DOHH2 (cell line): ENCODE data around the gene HES2.

ENCODE experiments used
- H3F3A ChIP-seq: fragments of 200-600 bp; sonication (generic), shearing (Covaris generic); 2 replicates; pipeline ENCODE4 v1.6.0; 2016; ENCODE audit warnings: antibody characterized with exemption, mild to moderate bottlenecking; ENCODE audit not compliant: control insufficient read depth, insufficient read depth
- H3K27ac ChIP-seq: fragments of 200-600 bp; sonication (generic); 2 replicates; pipeline ENCODE4 v1.5.1; 2014; ENCODE audit warnings: low read depth, mild to moderate bottlenecking, low read length, moderate library complexity
- H3K27me3 ChIP-seq: fragments of 200-600 bp; sonication (generic); 2 replicates; pipeline ENCODE4 v1.6.1; 2014; ENCODE audit warnings: mild to moderate bottlenecking, low read length, mixed read lengths; ENCODE audit not compliant: control insufficient read depth
- H3K36me3 ChIP-seq: fragments of 200-600 bp; sonication (generic); 2 replicates; pipeline ENCODE4 v1.6.1; 2014; ENCODE audit warnings: mild to moderate bottlenecking, low read length, moderate library complexity, mixed read lengths; ENCODE audit not compliant: control insufficient read depth
- H3K4me1 ChIP-seq: fragments of 200-600 bp; sonication (generic); 2 replicates; pipeline ENCODE4 v1.6.1; 2014; ENCODE audit warnings: mild to moderate bottlenecking, low read length, mixed read lengths; ENCODE audit not compliant: control insufficient read depth
- H3K4me2 ChIP-seq: fragments of 200-600 bp; sonication (generic); 2 replicates; pipeline ENCODE4 v1.6.0; 2014; ENCODE audit warnings: mild to moderate bottlenecking, low read length, moderate library complexity
- H3K4me3 ChIP-seq: fragments of 200-600 bp; sonication (generic); 2 replicates; pipeline ENCODE4 v1.5.1; 2014; ENCODE audit warnings: mild to moderate bottlenecking, low read length, mixed read lengths
- H3K79me2 ChIP-seq: fragments of 200-600 bp; sonication (generic); 2 replicates; pipeline ENCODE4 v1.6.1; 2014; ENCODE audit warnings: mild to moderate bottlenecking, low read length, mixed read lengths; ENCODE audit not compliant: control insufficient read depth
- H3K9me2 ChIP-seq: fragments of 200-600 bp; sonication (generic); replicated peaks from 2 replicates; pipeline ENCODE4 v1.6.1; 2014; ENCODE audit warnings: mild to moderate bottlenecking, low read length, mixed read lengths; ENCODE audit not compliant: control insufficient read depth
- H3K9me3 ChIP-seq: fragments of 200-600 bp; sonication (generic); 2 replicates; pipeline ENCODE4 v1.6.1; 2014; ENCODE audit warnings: antibody characterized with exemption, low read length, mixed read lengths; ENCODE audit not compliant: control insufficient read depth, insufficient read depth
- H4K20me1 ChIP-seq: fragments of 200-600 bp; sonication (generic); 2 replicates; pipeline ENCODE4 v1.6.0; 2014; ENCODE audit warnings: low read depth, mild to moderate bottlenecking, antibody characterized with exemption, low read length, moderate library complexity; ENCODE audit not compliant: control insufficient read depth, insufficient read depth
- CTCF ChIP-seq: fragments of 200-600 bp; sonication (generic); IDR thresholded peaks from one replicate; pipeline ENCODE4 v1.5.1; 2014; ENCODE audit warnings: antibody characterized with exemption, mild to moderate bottlenecking, low read depth, low read length; ENCODE audit not compliant: poor library complexity, severe bottlenecking
- EZH2phosphoT487 ChIP-seq: fragments of 200-600 bp; sonication (generic); IDR thresholded peaks from 2 replicates; pipeline ENCODE4 v1.6.1; 2017; ENCODE audit warnings: borderline replicate concordance, mild to moderate bottlenecking, antibody characterized with exemption, low read length, moderate library complexity, mixed read lengths

The HES2 gene

GRCh38 chr1:6441586-6441985, 21.9 kb upstream of the HES2 start:
- Histone ChIP-seq H3K4me3 (no peak overlapping the region), H3K4me2 (no peak overlapping the region), H3K27ac (no peak overlapping the region), H3K9me2 (no peaks in the 10 kb centered on the region), H3K9me3 (no peaks in the 10 kb centered on the region), H3F3A (no peaks in the 10 kb centered on the region), H3K27me3 (peaks cover 9% of the 10 kb centered on the region), H4K20me1 (peaks cover 7% of the 10 kb centered on the region; the same call in 1 of the 2 replicates), H3K4me1 (no peaks in the 10 kb centered on the region), H3K79me2 (no peaks in the 10 kb centered on the region), H3K36me3 (no peaks in the 10 kb centered on the region)
- no peak for TF ChIP-seq EZH2phosphoT487
- no peak for TF ChIP-seq CTCF

- peaks cover 7% of the 10 kb centered on the region; the same call in 1 of the 2 replicates for H4K20me1 ChIP-seq
- no peak for TF ChIP-seq CTCF
- TF ChIP-seq EZH2phosphoT487: no peak
- no peak overlapping the region for H3K27ac ChIP-seq
- H3K9me3 ChIP-seq: no peaks in the 10 kb centered on the region
- no peaks in the 10 kb centered on the region for H3K4me1 ChIP-seq
- H3K9me2 ChIP-seq: no peaks in the 10 kb centered on the region
- H3K4me3 ChIP-seq: no peak overlapping the region
- H3K27me3 ChIP-seq: peaks cover 7% of the 10 kb centered on the region
- peak overlapping the region; percentile 9; the same call in 1 of the 2 replicates for H3K4me2 ChIP-seq
- no peaks in the 10 kb centered on the region for H3K79me2 ChIP-seq
- no peaks in the 10 kb centered on the region for H3K36me3 ChIP-seq
- H3F3A ChIP-seq: no peaks in the 10 kb centered on the region
These were observed 20.7 kb upstream of the HES2 start for GRCh38 chr1:6440198-6441126.

GRCh38 chr1:6438047-6438525, 18.4 kb upstream of the HES2 start:
- TF ChIP-seq CTCF: peak; percentile 89
- no peak for TF ChIP-seq EZH2phosphoT487
- no peaks in the 10 kb centered on the region for H3K9me2 ChIP-seq
- H3K4me1 ChIP-seq: no peaks in the 10 kb centered on the region
- no peaks in the 10 kb centered on the region for H3K36me3 ChIP-seq
- H4K20me1 ChIP-seq: 0 out of 2 replicates have a peak, but pooled peaks cover 3% of the 10 kb centered on the region
- H3F3A ChIP-seq: no peaks in the 10 kb centered on the region
- H3K27me3 ChIP-seq: peaks cover 3% of the 10 kb centered on the region; the same call in 1 of the 2 replicates
- H3K4me3 ChIP-seq: no peak overlapping the region
- H3K79me2 ChIP-seq: no peaks in the 10 kb centered on the region
- no peaks in the 10 kb centered on the region for H3K9me3 ChIP-seq
- H3K27ac ChIP-seq: no peak overlapping the region
- no peak overlapping the region for H3K4me2 ChIP-seq
